HL-60 (cell line): ENCODE measurements around the gene LAMC3.

Experiments
- GABPA ChIP-seq: IDR thresholded peaks from 2 replicates; pipeline ENCODE4 v1.6.1; 2012; ENCODE audit warnings: low read depth
- TF ChIP-seq, protein P1 (sequence below): IDR thresholded peaks from one replicate; pipeline ENCODE4 v1.5.1; 2011; ENCODE audit warnings: low read length, control low read depth, inconsistent platforms; ENCODE audit not compliant: insufficient read depth

GRCh38 chr9:130965680-130966079, 43.3 kb upstream of the LAMC3 start:
- TF ChIP-seq, protein P1, sequence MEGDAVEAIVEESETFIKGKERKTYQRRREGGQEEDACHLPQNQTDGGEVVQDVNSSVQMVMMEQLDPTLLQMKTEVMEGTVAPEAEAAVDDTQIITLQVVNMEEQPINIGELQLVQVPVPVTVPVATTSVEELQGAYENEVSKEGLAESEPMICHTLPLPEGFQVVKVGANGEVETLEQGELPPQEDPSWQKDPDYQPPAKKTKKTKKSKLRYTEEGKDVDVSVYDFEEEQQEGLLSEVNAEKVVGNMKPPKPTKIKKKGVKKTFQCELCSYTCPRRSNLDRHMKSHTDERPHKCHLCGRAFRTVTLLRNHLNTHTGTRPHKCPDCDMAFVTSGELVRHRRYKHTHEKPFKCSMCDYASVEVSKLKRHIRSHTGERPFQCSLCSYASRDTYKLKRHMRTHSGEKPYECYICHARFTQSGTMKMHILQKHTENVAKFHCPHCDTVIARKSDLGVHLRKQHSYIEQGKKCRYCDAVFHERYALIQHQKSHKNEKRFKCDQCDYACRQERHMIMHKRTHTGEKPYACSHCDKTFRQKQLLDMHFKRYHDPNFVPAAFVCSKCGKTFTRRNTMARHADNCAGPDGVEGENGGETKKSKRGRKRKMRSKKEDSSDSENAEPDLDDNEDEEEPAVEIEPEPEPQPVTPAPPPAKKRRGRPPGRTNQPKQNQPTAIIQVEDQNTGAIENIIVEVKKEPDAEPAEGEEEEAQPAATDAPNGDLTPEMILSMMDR = no peak
- TF ChIP-seq GABPA = no peak
